Measurements from ENCODE around the gene PHC3. TPM values are rescaled to one million over a fixed set of nuclear protein-coding genes. Genes with fewer than 3 reads are reported as not detected.
"Not testable (repeated sequence)": the region's sequence is repeated elsewhere in the genome, so short reads cannot be mapped to it uniquely, and the experiment has no call there.

PHC3 gene
- total RNA-seq, 1 donor from 2014 or later = 84.4 TPM

GRCh38 chr3:170207717-170208116 is 26.2 kb upstream of the PHC3 start:
- no peaks in the 10 kb centered on the region for H3K36me3 ChIP-seq
- no peak for TF ChIP-seq CTCF (IDR thresholded peaks at IDR 0.05)
- H3K27me3 ChIP-seq = no peaks in the 10 kb centered on the region
- ATAC-seq (no peak), DNase-seq (no peak)
- H3K27ac ChIP-seq = no peak overlapping the region
- no peaks in the 10 kb centered on the region for H3K4me1 ChIP-seq
- H3K9me3 ChIP-seq = no peaks in the 10 kb centered on the region
- H3K4me3 ChIP-seq = no peak overlapping the region
- intact Hi-C loops (cut with DNase I) = no loop called here

- ATAC-seq; intact Hi-C loops (cut with DNase I): not testable (repeated sequence)
These were observed 24.7 kb upstream of the PHC3 start for GRCh38 chr3:170206164-170206762.

GRCh38 chr3:170205302-170205701 is 23.8 kb upstream of the PHC3 start:
- Histone ChIP-seq H3K27ac (no peak overlapping the region), H3K27me3 (no peaks in the 10 kb centered on the region), H3K9me3 (no peaks in the 10 kb centered on the region), H3K36me3 (no peaks in the 10 kb centered on the region), H3K4me1 (no peaks in the 10 kb centered on the region), H3K4me3 (no peak overlapping the region)
- intact Hi-C loops (cut with DNase I) = no loop called here
- DNase-seq = no peak
- no peak for TF ChIP-seq CTCF (IDR thresholded peaks at IDR 0.05)
- ATAC-seq = no peak

More at GRCh38 chr3:170206164-170206762, 24.7 kb upstream of the PHC3 start:
- H3K9me3 ChIP-seq, H3K4me3 ChIP-seq, DNase-seq, H3K36me3 ChIP-seq, H3K27ac ChIP-seq, H3K4me1 ChIP-seq, H3K27me3 ChIP-seq: not testable (repeated sequence)

GRCh38 chr3:170204509-170204908 is 23.0 kb upstream of the PHC3 start:
- H3K9me3 ChIP-seq = no peaks in the 10 kb centered on the region
- H3K27ac ChIP-seq = no peak overlapping the region
- no peaks in the 10 kb centered on the region for H3K4me1 ChIP-seq
- ATAC-seq (no peak), DNase-seq (no peak)
- no peaks in the 10 kb centered on the region for H3K36me3 ChIP-seq
- no peak for TF ChIP-seq CTCF (IDR thresholded peaks at IDR 0.05)
- no peaks in the 10 kb centered on the region for H3K27me3 ChIP-seq
- intact Hi-C loops (cut with DNase I) = no loop called here
- H3K4me3 ChIP-seq = no peak overlapping the region

GRCh38 chr3:170204023-170204472 is 22.5 kb upstream of the PHC3 start:
- no peak for DNase-seq
- no peak for ATAC-seq

GRCh38 chr3:170203457-170203856 is 21.9 kb upstream of the PHC3 start:
- no peaks in the 10 kb centered on the region for H3K9me3 ChIP-seq
- H3K27ac ChIP-seq = no peak overlapping the region
- TF ChIP-seq CTCF (IDR thresholded peaks at IDR 0.05) = no peak
- H3K4me3 ChIP-seq = no peak overlapping the region
- H3K36me3 ChIP-seq = no peaks in the 10 kb centered on the region
- H3K27me3 ChIP-seq = no peaks in the 10 kb centered on the region
- intact Hi-C loops (cut with DNase I) = no loop called here
- H3K4me1 ChIP-seq = no peaks in the 10 kb centered on the region
- no peak for DNase-seq
- ATAC-seq = no peak

More at GRCh38 chr3:170204023-170204472, 22.5 kb upstream of the PHC3 start:
- no peak overlapping the region for H3K4me3 ChIP-seq
- no peaks in the 10 kb centered on the region for H3K36me3 ChIP-seq
- no peaks in the 10 kb centered on the region for H3K9me3 ChIP-seq
- intact Hi-C loops (cut with DNase I) = no loop called here
- H3K4me1 ChIP-seq = no peaks in the 10 kb centered on the region
- no peak for TF ChIP-seq CTCF (IDR thresholded peaks at IDR 0.05)
- H3K27me3 ChIP-seq = no peaks in the 10 kb centered on the region
- H3K27ac ChIP-seq = no peak overlapping the region

Measured in upper lobe of right lung (tissue), 1 donor.